Neural crest cell (in vitro differentiated cells): Measurements from ENCODE around the gene POLN. TPM values are rescaled to one million over a fixed set of nuclear protein-coding genes. Genes with fewer than 3 reads are reported as not detected.
A peak's percentile ranks its signal among the peaks of the same experiment; 100 is the strongest.

Experiments used
- DNase-seq: peaks from one replicate; pipeline ENCODE4 v3.0.0; 2021; ENCODE audit warnings: low read depth, mixed read lengths, low spot score
- H3K27ac Mint-ChIP-seq: one replicate; pipeline ENCODE4 v1.8.0; 2021; ENCODE audit warnings: mild to moderate bottlenecking, mixed read lengths; ENCODE audit not compliant: unreplicated experiment
- H3K27me3 Mint-ChIP-seq: 2 replicates; pipeline ENCODE4 v1.8.0; 2021; ENCODE audit warnings: low read depth, mild to moderate bottlenecking, mixed read lengths
- H3K36me3 Mint-ChIP-seq: 2 replicates; pipeline ENCODE4 v1.8.0; 2021; ENCODE audit warnings: low read depth, mild to moderate bottlenecking, mixed read lengths
- H3K4me1 Mint-ChIP-seq: 2 replicates; pipeline ENCODE4 v1.8.0; 2021; ENCODE audit warnings: mixed read lengths
- H3K4me3 Mint-ChIP-seq: one replicate; pipeline ENCODE4 v1.8.0; 2021; ENCODE audit warnings: mild to moderate bottlenecking, mixed read lengths
- H3K9me3 Mint-ChIP-seq: 2 replicates; pipeline ENCODE4 v1.8.0; 2021; ENCODE audit warnings: mixed read lengths
- total RNA-seq: library from RNA; stranded (reverse); gene quantifications from 2 replicates; pipeline ENCODE4 v1.2.1, GENCODE V29; 2021
- TF ChIP-seq, protein P1 (sequence below): fragments of 200-600 bp; sonication (generic); conservative IDR thresholded peaks from 2 replicates; pipeline ENCODE4 v1.5.0; 2021; ENCODE audit warnings: antibody characterized with exemption, mild to moderate bottlenecking

POLN gene
- total RNA-seq, 1 donor from 2014 or later, result 5.6 TPM

DNA sequence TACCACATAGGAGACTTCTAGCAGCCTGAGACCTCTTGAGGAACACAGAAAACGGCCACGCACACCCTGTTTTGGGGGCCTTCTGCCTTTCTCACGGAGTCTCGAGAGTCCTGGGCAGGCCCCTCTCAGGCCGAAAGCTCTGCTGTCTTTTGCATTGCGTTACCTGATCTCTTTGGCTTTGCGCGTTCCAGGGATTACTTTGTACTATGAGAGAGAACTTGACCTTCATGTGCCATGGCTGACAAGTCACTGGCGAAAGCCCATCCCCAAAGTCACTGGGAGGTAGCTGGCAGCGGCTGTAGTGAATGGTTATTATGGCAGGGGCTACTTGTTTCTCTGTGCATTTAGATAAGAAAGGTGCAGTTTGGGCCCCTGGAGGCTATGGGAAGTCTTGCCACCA is 190.8 kb downstream of the POLN start:
- Mint-ChIP-seq H3K4me1 (no peaks in the 10 kb centered on the region), H3K9me3 (no peaks in the 10 kb centered on the region), H3K4me3 (peak overlapping the region; percentile 60), H3K36me3 (no peaks in the 10 kb centered on the region), H3K27ac (no peak overlapping the region), H3K27me3 (peaks cover 21% of the 10 kb centered on the region)
- TF ChIP-seq, protein P1, sequence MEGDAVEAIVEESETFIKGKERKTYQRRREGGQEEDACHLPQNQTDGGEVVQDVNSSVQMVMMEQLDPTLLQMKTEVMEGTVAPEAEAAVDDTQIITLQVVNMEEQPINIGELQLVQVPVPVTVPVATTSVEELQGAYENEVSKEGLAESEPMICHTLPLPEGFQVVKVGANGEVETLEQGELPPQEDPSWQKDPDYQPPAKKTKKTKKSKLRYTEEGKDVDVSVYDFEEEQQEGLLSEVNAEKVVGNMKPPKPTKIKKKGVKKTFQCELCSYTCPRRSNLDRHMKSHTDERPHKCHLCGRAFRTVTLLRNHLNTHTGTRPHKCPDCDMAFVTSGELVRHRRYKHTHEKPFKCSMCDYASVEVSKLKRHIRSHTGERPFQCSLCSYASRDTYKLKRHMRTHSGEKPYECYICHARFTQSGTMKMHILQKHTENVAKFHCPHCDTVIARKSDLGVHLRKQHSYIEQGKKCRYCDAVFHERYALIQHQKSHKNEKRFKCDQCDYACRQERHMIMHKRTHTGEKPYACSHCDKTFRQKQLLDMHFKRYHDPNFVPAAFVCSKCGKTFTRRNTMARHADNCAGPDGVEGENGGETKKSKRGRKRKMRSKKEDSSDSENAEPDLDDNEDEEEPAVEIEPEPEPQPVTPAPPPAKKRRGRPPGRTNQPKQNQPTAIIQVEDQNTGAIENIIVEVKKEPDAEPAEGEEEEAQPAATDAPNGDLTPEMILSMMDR, result no peak
- no peak for DNase-seq

DNA sequence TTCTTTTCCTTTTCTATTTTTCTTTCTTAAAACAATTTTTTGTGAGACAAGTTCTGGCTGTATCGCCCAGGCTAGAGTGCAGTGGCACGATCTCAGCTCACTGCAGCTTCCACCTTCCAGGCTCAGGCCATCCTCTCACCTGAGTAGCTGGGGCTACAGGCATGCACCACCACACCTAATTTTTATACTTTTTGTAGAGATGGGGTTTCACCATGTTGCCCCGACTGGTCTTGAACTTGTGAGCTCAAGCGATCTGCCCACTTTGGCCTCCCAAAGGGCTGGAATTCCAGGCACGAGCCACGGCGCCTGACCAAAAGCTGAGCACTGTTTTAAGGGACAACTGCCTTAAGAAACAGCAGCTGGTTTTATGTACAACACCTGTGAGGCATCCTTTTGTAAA is 192.1 kb downstream of the POLN start:
- no peak for DNase-seq

DNA sequence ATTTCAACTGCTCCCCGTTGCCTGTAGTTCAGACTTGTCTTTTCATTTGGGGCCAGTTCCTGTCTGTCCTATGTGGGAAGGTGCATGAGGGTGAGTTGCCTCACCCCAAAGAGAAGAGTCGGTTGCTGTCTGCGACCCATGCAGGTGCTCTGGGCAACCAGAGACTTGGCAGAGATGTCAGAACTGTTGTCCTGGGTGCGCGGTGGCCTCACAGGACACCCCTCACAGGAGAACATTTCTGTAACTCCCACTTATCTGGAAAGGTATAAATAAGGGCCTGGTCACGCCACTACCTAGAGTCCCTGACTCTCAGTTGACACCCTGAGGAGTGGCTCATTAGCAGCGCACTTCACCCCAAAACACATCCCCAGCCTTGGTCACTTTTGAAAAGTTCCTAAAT is 192.5 kb downstream of the POLN start:
- Mint-ChIP-seq H3K27me3 (peaks cover 12% of the 10 kb centered on the region), H3K27ac (no peak overlapping the region), H3K36me3 (no peaks in the 10 kb centered on the region), H3K4me3 (peak overlapping the region; percentile 31), H3K9me3 (no peaks in the 10 kb centered on the region), H3K4me1 (no peaks in the 10 kb centered on the region)
- TF ChIP-seq, protein P1, result no peak
- no peak for DNase-seq

More for the DNA sequence above, 192.1 kb downstream of the POLN start:
- Mint-ChIP-seq H3K27me3 (peaks cover 12% of the 10 kb centered on the region), H3K4me1 (no peaks in the 10 kb centered on the region), H3K36me3 (no peaks in the 10 kb centered on the region), H3K27ac (no peak overlapping the region), H3K4me3 (no peak overlapping the region), H3K9me3 (no peaks in the 10 kb centered on the region)
- TF ChIP-seq, protein P1, result no peak

DNA sequence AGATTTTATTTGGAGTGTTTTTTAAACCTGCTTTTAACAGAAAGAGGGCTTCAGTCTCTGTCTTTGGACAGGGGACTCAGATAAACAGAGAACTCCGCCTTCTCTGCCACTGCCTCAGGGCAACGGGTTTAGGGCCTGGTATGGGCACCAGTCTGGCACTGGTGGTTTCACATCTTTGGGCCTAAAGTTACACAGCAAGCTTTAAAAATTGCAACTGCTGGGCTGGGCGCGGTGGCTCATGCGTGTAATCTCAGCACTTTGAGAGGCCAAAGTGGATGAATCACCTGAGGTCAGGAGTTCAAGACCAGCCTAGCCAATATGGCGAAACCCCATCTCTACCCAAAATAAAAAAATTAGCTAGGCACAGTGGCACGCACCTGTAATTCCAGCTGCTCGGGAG is 193.1 kb downstream of the POLN start:
- no peaks in the 10 kb centered on the region for H3K4me1 Mint-ChIP-seq
- no peak for DNase-seq
- H3K27ac Mint-ChIP-seq, result no peak overlapping the region
- H3K27me3 Mint-ChIP-seq, result peaks cover 10% of the 10 kb centered on the region
- no peaks in the 10 kb centered on the region for H3K36me3 Mint-ChIP-seq
- H3K9me3 Mint-ChIP-seq, result no peaks in the 10 kb centered on the region
- TF ChIP-seq, protein P1, result no peak
- no peak overlapping the region for H3K4me3 Mint-ChIP-seq

DNA sequence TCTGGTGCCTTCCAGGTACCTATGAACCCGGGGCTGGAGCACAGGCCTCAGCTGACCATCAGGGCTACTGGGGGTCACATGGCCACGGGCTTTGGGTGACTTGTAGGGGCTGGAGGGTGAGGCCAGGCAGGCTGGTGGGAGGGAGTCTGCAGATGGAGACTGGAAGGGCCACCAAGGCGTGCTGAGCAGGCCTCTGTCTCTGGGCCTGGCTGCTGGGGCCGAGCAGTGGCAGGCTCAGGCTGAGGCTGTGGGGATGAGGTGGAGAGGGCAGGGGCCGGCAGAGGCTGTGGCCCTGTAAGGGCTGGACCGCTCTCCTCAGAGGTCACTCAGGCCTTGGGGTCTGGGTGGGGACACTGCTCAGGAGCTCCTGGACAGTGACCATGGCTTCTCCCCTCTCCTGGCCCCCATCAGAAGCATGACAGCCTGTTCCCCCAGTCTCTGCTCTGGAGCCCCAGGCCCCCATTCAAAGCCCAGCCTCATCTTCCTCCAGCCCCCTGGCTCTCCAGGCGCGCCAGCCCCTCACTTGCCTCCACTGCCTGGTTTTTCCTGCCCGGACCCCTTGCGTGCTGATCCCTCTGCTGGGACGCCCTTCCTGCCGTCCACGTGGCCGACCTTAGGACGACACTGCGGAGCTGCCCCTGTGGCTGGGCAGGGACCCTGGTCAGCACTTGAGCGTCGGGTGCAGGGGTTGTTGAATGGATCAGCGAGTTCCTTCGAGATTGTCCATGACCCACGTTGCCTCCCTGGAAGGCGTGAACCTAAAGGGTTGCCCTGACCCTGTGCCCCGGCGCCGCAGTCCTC is 193.9 kb downstream of the POLN start:
- TF ChIP-seq, protein P1, result no peak
- H3K9me3 Mint-ChIP-seq, result no peaks in the 10 kb centered on the region
- no peak overlapping the region for H3K27ac Mint-ChIP-seq
- peak overlapping the region; percentile 52 for H3K4me3 Mint-ChIP-seq
- peaks cover 10% of the 10 kb centered on the region for H3K27me3 Mint-ChIP-seq
- no peaks in the 10 kb centered on the region for H3K4me1 Mint-ChIP-seq
- no peaks in the 10 kb centered on the region for H3K36me3 Mint-ChIP-seq
- DNase-seq, result no peak
